Activated CD4-positive, alpha-beta T cell treated with anti-CD3 and anti-CD28 coated beads, Interleukin-2, Interleukin-6, amounts not matched to agents 100 ng/mL and 50 ng/mL, durations not matched to agents 16 hours and 8 hours (primary cell): ENCODE measurements around the gene CLCNKA.

Source experiments
- DNase-seq: peaks from one replicate; pipeline ENCODE4 v3.0.0-alpha.2; 2020

Gene CLCNKA

GRCh38 chr1:16065269-16065576 is 43.4 kb downstream of the CLCNKA start:
- no peak for DNase-seq

DNA sequence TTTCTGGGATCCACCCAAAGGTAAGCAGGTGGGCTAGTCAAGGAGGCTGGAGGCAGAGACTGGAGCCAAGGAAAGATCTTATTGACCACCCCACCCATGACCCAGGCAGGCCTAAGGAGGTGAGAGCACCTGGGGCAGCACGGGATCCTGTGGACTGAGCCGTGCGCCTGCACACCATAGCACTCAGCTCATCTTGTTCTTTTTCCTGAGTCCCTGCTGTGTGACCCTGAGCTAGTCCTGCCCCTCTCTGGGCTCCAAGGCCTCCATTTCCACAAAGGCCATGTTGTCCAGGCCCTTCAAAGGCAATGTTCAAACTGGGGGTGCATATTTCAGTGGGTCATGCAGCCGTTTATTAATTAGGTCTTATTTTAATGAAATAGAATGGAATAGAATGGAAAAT is 44.4 kb downstream of the CLCNKA start:
- DNase-seq, result no peak

GRCh38 chr1:16067127-16067768 is 45.4 kb downstream of the CLCNKA start:
- DNase-seq, result no peak

- no peak for DNase-seq
These were observed 46.1 kb downstream of the CLCNKA start for GRCh38 chr1:16067933-16068332.

DNA sequence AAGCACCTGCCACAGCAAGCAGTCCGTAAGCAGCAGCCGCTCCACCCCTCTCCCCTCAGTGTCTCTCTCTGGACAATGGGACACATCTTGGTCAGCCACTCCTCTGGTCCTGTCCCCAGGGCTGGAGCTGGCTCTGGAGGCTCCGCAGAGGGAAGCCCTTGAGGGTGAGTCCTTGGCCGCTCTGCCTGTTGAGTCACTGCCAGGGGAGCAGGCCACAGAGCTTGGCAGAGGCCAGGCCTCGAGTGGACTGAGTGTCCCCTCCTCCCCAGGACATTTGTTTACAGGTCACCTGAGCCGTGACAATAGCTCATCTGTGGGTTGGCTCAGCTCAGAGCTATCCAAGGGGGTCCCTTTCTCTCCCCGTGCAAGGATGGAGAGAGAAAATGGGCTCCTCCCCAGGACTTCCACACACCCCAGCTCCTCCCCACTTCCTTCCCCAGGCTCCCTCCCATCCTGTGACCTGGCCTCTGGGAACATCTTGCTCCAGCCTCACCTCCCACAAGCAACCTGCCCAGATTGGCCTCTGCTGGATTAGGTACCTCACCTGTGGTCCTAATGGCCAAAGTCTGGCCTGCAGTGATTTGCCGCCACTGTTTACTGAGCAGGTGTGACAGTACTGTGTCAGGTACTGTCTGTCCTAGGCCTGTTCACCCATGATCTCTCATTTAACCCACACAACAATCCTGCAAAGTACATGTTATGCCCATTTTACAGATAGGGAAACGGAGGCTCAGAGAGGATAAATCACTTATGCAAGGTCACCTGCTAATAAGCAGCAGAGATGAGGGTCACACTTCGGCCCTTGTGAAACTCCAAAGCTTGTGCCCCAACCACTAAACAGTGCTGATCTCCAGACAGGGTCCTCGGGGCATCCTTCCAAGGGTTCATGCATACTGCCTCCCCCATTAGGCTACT is 46.8 kb downstream of the CLCNKA start:
- DNase-seq, result no peak

DNA sequence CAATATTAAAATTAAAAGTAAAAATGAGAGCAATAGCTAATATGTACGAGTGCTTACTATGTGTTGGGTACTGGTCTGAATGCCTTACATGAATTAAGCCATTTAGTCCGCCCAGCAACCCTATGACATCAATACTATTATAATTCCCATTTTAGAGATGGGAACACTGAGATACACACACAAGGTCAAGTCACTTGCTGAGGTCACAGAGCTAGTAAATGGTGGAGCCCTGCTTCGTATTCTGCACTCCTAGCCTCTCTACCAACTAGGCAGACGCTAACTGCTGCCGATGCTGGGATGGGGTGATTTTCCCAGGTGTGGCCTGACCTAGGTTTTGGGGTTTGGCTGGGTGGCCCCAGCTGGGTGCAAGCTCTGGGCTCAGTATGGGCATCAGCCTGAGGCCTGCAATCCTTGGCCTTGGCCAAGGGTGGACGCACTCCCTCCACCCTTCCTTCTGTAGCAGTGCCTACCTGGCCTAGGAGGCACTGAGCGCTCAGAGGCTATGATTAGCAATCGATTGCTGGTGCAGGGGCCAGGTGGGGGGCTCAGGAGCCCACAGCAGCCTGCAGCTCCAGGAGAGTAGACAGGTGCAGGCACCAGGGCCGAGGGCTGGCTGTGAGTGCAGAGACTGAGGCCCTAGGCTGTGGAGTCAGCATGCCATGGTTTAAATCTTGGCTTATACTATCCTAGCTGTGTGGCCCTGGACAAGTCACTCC is 49.0 kb downstream of the CLCNKA start:
- no peak for DNase-seq

GRCh38 chr1:16071614-16072013 is 49.8 kb downstream of the CLCNKA start:
- no peak for DNase-seq

DNA sequence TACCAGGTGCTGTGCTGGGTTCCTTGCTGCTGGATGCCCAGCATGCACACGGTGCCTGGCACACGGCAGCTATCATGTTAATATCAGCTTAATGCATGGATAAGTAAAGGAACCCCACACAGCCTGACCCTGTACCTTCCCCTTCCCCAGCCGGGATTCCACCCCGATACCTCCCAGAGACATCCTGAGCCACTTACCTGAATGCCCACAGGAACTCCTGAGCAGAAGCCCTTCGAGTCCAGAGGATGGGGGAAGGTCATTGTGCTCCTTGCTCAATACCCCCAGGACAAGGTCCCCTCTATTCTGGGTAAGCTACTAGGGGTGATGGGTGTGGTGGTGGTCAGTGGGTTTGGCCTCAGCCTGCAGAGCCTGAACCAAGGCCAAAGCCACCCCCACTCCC is 50.3 kb downstream of the CLCNKA start:
- DNase-seq, result no peak

DNA sequence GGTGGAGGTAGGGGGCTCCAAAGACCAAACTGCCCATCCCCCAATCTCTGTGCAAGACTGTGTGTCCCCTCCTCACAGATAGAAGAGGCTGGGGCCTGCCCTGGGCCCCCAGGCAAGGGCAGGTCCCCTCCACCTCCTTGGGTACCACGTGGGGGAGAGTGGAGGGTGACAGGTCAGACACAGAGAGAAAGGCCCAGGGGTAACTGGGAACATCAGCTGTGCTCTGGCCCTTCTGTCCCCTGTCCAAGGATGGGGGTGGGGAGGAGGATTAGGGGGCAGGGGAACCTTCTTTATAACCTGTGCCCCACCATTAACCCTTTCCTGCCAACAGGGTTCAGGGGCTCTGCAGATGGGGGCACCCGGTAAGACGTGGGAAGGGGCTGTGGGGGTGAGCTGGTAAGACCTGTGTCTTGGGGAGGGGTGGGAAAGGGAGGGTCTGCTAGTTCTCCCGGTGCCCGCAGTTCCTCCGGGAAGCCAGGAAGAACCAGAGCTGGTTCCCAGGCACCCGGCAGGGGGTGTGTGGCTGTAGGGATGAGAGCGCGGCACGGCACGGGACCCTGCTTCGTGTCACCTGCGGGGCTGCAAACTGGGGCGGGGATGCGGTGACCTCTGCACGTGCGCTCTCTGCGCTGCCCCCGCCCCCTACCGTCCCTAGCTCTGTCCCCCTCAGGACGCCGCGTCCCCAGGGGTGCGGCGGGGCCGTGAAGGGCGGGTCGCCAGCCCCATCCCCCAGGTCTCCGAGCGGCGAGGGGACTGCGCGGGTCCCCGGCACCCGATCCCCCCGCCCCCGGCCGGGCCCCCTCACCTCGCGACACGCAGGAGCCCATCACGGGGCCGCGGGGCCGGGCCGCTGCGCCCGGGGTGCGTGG is 51.0 kb downstream of the CLCNKA start:
- no peak for DNase-seq

DNA sequence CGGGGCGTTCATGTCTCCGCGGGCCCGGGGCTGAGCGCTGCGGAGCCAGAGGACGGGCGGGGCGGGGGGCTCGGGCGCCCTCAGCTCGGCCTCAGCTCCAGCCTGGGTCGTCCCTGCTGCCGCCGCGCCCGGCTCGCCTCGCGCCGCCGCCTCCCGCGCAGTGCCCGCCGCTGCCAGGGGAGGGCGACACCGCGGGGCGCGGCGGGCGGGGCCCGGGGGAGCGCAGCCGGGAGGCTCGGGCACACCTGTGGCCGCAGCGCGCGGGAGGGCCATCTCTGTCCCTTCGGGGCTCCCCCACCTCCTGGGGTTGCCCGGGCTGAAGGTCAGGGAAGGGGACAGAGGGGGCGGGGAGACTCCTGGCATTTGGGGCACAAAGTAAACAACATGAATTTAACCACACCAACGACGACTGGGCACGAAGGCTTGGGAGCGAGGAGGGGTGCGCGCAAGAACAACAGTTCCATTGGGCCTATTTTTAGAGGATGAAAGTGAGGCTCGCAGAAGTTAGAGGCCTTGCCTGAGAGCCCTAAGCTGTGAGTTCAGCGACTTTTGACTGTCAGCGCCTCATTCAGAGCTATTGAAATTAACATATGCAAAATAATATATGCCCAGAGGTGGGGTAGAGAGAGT is 51.8 kb downstream of the CLCNKA start, which contains the start of gene FAM131C:
FAM131C (minus strand) TSS at position 162 of the 630 bp plus-strand sequence. CDS start 209 bp downstream, outside the sequence.
- peak; percentile 44 for DNase-seq

DNA sequence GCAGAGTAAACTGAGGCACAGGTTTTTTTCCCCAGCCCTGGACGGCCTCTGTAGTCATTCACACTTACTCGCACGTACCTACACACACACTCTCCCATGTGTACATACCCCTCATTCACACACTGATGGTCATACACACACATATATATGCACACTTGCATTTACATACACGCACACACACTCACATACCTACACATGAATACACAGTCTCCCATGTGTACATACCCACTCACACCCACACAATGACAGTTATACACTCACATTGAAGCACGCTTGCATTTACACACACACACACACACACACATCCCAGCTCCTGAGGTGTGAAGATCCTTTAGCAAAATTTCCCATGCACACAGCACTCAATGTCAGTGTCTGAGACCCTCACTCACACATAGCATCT is 52.4 kb downstream of the CLCNKA start:
- DNase-seq, result no peak

DNA sequence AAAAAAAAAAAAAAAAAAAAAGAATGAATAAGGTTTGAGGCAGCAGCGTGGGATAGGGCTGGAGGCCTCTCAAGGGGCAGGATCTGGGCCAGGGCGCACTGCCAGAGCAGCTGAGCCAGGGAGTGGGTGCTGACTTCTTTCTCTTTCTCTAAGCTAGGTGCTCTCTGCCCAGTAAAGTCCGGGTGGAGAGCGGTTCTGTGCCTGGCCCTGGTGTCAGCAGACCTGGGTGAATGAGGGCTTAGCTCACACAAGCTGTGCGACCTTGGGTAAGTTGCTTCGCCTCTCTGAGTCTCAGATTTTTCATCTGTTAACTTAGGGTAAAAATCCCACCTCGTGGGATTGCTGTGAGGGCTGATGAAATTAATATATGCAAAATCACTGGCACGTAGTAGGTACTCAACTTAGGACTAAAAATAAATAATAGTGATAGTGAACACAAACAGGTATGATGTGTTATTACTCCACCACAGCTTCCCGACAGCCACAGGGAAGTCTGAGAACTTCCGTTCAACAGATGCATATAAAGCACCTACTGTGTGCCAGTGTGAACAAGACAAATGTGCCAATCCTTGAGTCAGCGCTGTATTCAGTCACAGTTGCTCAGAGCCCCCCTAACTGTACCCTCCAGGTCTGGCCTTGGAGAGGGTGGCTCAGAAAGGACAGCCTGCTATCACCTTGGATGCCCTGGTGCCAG is 53.6 kb downstream of the CLCNKA start:
- DNase-seq, result no peak

DNA sequence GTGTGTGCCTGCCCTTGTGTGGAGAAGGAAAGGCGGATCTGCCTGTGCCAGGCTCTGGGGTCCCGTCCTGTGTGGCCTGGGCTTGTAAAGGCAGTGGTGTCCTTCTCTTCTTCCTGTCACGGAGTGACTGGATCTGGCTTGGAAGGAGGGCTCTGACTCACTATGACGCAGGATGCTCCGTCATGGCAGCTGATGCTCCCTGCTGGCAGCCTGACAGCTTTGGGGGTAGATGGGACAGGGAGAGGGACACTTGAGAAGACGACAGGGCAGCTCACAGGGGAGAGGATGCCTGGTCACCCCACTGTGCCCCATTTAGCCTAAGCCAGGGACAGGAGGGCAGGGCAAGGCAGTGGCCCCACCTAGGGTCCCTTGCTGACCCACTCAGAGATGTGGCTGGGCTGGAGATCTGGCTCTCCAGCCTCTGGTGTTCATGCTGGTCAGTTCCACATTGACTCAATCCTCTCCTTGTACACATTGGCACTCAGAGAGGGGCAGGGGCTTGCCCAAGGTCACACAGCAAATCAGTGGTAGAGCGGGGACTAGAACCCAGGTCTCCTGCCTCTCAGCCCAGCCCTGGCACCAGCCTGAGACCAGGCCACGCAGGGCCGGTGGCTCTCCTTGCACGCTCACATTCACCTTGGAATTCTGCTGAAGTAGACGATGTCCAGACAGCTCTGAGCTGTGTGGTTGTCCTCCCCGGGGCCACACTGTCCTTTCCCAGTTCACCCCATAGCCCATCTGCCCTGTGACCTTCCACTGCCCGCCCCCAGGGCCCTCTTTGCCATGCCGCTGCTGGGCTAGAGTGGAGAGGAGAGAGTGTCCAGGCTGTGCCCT is 54.4 kb downstream of the CLCNKA start:
- no peak for DNase-seq

DNA sequence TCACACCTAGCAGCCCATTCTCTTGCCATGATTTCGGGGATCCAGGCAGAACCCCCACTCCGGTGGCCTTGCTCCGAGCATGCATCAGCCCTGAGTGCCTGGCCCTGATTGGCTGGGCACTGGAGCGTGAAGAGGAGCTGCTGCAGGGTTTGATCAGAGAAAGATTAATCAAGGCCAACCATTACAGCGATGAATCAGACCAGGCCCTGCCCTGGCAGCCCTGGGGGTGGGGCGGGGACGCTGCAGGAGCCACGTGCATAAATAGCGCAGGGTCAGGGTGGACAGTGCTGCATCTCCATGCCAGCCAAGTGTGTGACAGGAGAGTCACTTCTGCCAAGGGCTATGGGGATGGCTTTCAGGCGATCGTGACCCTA is 55.0 kb downstream of the CLCNKA start:
- DNase-seq, result no peak

GRCh38 chr1:16077406-16078245 is 55.8 kb downstream of the CLCNKA start:
- DNase-seq, result no peak

DNA sequence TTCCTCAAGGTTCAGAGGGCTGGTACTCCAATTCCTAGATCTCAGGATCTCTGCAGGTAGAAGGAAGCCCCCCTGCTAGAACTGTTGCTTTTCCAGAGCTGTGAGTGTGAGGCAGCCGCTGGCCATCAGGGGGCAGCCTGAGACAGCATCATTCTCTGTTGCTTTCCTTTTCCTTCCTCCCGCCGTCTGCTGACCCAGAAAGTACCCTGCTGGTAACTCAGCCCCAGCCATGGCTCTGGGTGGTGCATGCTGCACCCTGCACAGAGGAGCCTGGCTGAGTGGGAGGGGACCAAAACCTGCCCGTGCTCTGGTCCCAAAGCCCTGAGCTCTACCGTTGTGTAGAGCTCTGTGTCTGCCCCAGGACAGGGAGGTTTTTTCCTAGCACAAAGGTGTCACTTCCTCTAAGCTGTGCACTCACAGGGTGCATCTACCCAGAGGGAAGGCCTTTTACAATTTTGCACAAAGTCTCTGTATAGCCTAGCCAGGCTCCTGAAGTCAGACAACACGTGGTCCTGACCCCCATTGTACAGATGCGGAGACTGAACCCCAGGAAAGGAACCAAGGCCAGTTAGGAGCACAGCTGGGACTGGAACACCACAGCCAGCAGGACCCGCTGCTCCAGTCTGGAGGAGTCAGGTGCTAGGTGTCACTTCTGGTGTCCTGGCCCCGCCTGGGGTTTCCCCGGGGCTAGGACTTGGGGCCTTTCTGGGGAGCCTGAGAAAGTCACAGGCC is 57.3 kb downstream of the CLCNKA start:
- peak; percentile 81 for DNase-seq

GRCh38 chr1:16080422-16081150 is 58.8 kb downstream of the CLCNKA start:
- DNase-seq, result no peak

DNA sequence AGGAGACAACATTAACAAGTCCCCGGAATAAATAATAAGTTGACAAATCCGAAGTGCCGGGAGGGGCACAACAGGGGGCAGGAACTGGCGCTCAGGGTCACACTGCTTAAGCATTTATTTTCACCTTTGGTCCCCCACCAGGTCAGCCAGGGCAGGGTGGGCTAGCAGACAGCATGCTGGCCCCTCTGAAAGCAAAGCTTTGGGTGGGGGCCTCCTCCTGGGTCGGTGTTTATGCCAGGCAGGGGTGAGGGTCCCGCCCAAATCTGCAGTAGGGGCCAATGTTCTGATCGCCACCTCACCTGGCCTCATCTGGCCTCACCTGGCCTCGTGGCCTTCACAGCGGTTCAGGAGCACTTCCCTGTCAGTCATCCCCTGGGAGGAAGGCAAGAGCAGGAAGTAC is 59.8 kb downstream of the CLCNKA start:
- no peak for DNase-seq
